Measurements from ENCODE around the gene NUP214. TPM values are rescaled to one million over a fixed set of nuclear protein-coding genes. Genes with fewer than 3 reads are reported as not detected.
A peak's percentile ranks its signal among the peaks of the same experiment; 100 is the strongest.
"Not testable (repeated sequence)": the region's sequence is repeated elsewhere in the genome, so short reads cannot be mapped to it uniquely, and the experiment has no call there.

NUP214 gene
- total RNA-seq, 1 experiment from 2014 or later: 21.5 TPM

DNA sequence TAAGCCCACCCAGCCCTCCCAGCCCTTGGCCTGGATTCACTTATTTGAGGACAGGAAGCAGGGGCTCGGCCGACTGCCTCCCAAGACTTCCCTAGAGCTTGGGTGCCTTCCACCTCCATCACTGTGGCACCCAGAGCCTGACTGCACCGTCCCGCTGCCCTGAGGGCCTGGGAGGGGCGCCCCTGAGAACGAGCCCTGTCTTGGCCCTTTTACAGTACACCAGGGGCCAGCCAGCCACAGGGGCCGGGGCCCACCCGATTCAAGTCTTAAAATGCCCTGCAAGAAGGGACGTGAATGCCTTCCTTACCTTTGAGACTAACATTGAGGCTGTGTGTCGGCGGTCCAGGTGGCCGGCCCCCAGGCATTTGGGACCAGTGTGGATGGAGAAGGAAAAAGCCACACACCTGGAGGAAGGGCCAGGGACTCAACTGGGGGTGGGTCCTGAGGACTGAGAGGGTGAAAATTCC, 134.1 kb downstream of the NUP214 start:
- DNase-seq (ENCODE audit: low read depth): no peak

DNA sequence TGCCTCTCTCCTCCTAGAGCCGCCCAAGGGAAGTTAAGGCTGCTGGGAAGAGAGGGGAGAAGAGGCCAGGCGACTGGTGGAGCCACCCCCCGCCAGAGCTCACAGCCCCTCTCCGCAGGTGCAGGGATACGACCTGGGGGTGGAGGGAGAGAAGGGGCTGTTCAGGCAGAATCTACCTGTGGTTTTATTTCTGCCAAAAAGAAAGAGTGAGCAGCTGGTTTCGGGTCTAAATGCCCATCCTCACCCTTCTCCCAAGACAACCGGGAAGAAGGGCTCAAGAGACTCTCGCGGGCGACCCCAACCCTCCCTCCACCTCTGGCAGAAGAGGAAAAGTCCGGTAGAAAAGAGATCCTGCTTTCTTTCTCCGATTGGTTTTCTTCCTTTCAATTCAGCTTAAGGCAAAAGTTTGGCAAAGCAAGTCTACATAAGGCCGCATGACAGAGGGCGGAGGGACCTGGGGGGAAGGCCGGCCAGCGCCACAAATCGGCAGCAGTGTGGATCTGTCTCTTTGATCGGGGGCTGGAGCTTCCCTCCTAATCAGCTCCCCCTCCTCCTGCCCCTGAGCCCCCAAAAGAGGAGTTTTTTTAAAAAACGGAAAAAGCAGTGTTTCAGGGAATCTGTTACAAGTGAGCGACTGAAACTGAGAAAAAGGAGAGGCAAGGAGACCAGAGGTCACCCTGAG, 134.7 kb downstream of the NUP214 start:
- no peak for DNase-seq (ENCODE audit: low read depth)

DNA sequence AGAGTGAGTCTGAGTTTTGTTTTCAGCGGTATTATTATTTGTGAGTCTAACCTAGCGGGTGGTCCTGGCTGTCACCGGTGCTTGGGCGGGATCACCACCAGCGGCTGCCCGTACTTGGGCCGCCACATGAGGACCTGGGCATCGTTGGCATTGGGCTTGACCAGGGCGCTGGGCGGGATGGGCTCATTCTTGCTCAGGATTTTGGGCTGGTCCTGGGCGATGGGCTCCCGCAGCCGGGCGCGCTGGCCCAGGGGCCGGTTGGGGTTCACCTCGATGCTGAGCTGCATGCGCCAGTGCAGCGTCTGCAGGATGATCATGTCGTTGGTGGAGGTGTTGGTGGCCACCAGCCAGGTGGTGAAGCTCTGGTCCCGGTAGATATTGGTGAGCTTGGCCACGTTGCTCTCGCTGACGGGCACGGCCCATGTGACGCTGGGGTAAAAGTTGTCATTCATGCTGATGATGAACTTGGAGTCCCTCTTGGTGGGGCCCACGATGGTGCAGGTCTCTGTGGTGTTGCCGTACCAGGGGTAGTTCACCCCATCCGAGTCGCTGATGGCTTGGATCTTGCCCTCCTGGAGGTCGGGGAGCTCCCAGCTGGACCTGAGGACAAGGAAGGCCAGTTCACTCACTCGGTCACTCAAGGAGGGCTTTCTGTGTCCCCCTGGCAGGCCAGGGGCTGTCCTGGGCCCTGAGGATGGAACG, 135.5 kb downstream of the NUP214 start:
- DNase-seq (ENCODE audit: low read depth): no peak

DNA sequence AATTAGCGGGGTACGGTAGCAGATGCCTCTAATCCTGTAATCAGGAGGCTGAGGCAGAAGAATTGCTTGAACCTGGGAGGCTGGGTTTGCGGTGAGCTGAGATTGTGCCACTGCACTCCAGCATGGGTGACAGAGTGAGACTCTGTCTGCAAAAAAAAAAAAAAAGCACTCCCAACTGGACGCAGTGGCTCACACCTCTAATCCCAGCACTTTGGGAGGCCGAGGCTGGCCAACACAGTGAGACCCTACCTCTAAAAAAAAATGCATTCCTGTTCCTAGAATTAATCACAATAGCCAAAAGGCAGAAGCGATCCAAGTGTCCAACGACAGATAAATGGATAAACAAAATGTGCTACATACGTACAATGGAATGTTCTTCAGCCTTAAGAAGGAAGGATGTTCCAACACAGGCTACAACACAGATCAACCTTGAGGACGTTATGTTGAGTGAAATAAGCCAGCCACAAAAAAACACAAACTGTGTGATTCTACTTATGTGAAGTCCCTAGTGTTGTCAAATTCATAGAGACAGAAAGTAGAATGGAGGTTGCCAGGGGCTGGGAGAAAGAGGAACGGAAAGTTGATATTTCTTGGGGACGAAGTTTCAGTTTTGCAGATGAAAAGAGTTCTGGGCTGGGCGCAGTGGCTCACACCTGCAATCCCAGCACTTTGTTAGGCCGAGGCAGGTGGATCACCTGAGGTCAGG, 137.1 kb downstream of the NUP214 start:
- DNase-seq (ENCODE audit: low read depth): no peak

DNA sequence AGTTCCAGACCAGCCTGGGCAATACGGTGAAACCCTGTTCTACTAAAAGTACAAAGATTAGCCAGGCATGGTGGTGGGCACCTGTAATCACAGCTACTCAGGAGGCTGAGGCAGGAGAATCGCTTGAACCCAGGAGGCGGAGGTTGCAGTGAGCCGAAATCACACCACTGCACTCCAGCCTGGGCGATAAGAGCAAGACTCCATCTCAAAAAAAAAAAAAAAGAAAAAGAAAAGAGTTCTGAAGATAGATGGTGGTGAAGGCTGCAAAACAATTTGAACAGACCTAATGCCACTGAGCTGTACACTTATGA, 137.6 kb downstream of the NUP214 start:
- DNase-seq (ENCODE audit: low read depth): not testable (repeated sequence)

DNA sequence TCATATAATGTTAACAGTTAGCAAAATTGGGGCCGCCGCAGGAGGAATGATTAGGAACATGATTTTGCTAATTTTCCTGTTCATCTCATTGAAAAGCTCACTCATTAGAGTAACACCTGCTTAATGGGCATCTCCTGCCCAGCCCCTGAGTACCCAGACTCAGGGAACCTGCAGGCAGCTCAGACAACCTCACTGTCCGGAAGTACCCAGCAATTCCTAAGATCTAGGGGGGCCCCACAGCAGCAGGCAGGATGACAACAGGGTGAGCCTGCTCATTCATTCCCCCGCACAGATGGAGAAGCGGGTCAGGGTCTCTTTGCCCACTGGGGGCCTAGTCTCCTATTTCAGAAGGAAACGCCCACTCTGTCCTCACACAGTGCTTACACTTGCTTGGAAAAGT, 138.3 kb downstream of the NUP214 start:
- DNase-seq (ENCODE audit: low read depth): no peak

DNA sequence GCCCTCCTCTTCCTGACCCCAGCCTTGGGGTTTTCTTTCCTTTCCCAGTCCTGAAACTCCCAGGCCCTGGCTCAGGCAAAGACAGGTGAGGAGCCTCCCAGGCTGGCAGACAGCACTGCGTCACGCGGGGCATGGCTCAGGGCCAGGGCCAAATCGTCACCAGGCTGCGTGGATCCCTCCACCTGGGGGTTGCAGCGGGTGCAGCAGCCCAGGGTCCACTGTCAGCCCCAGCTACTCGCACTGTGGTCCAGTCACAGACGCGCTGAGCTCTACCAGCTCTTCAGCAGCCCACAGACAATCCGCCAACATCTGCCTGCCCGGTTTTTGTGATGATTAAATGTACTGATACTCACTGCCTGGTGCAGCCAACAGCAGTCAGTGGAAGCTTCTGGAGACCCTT, 138.8 kb downstream of the NUP214 start:
- no peak for DNase-seq (ENCODE audit: low read depth)

DNA sequence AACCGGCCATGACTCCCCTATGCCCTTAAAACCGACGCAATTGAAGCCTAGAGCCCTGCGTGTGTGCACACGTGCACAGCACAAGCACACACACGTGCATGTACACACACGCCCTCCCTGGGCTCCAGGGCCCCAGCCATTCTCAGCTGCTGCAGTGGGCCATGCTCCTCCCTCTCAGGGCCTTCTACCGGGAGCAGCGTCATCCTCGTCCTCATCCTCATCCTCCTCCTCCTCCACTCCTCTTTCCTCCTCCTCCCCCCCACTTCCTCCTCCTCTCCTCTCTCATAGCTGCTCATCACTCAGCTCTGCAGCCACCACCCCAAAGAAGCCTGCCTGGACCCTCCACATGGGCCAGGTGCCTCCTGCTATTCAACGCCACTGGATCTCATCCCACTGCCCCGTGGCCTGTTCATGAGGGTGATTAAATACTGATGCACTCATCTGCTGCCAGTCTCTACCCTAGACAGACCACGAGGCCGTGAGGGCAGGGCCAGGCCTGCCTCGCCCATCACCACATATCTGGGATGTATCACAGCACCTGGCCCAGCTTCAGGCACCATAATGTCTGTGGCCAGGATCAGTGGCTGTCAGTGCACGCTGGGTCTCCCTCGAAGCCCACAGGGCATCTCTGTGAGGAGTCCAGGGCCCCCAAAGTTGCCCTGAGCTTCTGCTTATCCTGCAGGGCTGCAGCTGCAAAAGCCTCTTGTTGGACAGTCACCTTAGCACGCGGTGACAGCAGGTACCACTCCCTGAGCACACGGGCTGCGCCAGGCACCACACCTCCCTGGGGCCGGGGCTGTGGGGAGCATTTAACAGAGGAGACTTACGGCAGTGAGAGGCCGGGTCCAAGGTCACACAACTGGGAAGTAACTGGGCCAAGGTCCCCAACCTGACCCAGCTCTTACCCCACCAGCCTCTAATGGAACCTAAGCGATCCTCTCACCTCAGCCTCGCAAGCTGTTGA, 141.2 kb downstream of the NUP214 start:
- DNase-seq (ENCODE audit: low read depth): no peak

DNA sequence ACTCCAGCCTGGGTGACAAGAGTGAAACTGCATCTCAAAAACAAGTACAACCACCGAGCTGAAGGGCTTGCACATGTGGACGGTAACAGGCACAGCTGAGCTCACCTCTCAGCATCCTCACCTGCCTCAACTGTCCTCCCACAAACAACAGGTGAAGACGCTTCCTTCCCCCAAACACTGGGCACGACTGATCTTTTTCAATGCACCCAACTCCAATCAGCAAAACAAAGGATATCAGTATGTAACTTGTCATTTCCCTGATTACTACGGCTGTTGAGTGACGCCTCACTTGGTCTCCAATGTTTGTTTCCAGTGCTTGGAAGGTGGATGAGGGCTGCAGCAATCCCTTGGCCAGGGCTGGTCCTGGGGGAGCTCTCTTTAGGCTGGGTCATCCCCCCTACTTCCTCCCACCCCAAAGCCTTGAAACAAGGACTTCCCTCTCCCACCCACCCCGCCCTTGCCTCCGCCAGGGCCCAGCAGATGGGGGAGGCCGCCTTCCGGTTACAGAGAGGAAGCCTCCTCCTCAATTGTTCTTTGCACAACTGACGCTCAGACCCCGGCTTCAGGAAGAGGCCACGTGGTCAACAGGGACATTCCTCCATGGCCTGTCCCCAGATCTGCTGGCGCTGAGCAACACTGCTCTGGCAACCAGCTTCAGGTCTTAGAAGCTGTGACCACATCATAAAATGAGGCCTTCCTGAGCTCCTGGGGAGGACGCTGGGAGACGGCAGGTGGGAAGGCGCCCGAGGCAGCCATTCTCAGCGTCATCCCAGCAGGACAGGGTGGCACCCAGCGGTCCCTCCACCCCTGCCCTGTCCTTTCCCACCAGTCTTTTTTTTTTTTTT, 145.0 kb downstream of the NUP214 start:
- no peak for DNase-seq (ENCODE audit: low read depth)

DNA sequence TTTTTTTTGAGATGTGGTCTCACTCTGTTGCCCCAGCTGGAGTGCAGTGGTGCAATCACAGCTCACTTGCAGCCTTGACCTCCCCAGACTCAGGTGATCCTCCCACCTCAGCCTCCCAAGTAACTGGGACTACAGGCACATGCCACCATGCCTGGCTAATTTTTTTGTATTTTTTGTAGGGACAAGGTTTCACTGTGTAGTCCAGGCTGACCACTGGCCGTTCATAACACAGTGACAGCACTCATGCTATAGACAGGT, 145.6 kb downstream of the NUP214 start:
- not testable (repeated sequence) for DNase-seq (ENCODE audit: low read depth)

DNA sequence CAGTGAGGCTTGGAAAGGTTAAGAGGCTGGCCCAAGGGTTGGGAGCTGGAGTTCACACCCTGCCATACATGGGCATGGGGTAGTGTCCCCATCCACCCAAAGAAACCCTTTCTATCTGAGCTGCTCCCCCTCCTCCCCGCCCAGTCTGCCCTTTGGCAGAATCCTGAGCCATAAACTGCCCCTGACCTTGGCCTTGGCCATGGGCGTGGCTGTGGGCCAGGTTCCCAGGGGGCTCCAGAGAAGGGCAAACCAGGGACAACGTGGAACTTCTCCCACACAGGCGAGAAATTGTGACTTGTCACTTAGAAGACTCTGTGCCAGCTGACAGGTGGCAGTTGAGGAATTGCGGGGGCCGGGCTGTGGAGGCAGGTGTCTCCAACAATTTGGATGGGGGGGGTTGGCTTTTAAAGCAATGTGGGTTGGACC, 146.1 kb downstream of the NUP214 start:
- no peak for DNase-seq (ENCODE audit: low read depth)

DNA sequence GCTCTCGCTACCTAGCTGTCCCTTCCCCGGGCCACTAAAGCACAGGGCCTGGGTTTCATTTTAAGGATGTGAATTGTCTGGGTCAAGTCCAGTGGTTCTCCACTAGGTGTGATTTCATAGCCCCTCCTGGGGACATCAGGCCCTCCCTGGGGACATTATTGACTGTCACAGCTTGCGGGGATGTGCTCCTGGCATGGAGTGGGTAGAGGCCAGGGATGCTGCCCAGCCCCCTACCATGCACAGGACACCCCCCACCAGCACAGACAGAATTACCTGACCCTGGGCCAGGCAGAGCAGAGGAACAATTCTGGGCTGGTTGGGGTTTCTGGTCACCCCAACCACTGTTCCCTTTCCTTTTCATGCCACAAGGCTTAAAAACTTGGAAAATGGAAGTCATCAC, 146.8 kb downstream of the NUP214 start:
- no peak for DNase-seq (ENCODE audit: low read depth)

DNA sequence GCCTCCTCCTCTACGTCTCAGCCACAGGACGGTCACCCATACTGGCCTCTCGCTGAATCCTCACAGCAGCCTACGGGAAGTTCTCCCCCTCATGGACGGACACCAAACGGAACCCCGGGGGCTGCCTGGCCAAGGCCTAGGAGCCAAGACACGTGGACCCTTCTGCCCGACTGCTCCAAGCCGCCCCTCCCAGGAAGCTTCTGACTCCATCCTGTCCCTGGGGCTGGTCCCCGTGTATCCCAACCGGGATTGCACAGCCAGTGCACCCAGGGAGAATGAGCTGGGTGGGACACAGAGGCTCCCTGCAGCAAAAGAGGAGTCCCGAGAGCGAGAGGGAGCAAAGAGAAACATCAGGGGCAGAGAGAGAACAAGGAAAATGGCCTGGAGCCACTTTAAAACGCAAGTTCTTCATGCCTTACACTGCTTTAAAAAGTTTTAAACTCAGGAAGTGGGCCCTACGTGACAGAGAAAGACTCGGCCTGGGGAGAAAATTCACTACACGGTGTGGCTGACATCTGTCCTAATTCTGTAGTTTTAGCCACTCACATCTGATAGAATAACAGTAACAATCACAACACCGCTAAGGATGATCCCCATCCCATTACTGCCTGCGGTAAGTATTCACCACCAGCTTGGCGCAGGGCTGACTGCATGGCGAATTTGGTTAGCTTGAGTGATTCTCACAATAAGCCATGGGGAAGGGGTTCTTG, 147.9 kb downstream of the NUP214 start:
- no peak for DNase-seq (ENCODE audit: low read depth)

DNA sequence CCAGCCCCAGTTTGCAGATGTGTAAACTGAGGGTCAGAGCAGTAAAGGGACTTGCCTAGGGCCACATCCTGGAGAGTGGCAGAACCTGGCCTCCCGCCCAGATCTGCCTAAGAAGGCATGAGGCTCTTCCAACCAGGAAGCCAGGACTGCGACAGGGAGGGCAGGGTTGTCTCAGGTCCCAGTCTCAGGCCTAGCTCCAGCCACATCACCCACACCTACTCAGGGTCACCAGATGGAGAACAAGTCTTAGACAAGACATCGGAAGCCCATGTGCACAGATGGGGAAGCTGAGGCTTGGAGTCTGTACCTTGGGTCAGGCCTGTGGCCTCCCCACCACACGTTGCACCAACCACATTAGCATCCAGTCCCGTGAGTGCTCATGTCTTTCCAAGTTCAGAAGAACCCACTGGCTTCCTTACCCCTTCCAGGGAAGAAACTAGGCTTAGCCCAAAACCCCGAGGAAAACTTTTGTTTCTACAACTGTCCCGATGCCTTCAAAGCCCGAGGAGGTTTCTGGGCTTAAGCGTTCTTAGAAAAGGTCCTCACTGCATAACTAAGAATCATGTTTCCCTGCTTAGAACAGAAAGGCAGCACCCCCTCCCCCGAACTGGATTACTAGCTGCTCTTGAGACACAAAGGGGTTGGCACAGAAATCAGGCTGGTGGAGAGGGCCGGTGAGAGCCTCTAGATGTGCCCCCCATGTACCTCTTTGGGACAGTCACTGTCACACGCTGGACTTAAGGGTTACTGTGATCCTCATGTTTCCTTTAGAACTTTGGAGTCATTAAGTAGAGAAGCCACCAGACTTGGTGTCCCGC, 148.7 kb downstream of the NUP214 start:
- DNase-seq (ENCODE audit: low read depth): peak; percentile 12

DNA sequence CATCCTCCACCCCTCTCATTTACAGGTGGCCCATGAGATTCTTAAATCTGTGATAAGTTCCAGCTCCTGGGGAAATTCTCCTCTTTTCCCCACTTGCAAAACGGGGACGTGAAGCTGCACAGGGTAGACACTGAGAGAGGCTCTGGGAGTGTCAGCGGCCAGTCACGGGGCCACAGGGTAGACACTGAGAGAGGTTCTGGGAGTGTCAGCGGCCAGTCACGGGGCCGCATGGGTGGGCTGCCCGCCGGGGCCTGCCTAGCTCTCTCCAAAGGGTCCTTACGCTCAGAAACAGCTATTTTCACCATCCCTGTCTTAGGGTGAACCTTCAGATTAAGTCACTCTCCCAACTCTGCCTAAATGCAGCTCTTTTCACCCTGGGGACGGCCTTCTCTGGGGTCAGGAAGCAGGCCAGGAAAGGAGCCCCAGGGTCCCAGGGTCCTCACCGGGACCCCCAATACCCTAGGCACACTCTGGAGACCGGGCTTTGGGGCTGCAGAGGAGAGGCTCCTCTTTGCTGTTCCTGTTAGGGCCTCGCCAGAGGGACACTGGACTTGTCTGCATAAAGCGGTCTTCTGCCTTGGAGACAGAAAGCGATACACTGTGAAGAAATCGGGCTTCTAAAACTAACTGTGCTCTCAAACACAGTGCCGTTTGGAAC, 149.4 kb downstream of the NUP214 start:
- DNase-seq (ENCODE audit: low read depth): no peak

DNA sequence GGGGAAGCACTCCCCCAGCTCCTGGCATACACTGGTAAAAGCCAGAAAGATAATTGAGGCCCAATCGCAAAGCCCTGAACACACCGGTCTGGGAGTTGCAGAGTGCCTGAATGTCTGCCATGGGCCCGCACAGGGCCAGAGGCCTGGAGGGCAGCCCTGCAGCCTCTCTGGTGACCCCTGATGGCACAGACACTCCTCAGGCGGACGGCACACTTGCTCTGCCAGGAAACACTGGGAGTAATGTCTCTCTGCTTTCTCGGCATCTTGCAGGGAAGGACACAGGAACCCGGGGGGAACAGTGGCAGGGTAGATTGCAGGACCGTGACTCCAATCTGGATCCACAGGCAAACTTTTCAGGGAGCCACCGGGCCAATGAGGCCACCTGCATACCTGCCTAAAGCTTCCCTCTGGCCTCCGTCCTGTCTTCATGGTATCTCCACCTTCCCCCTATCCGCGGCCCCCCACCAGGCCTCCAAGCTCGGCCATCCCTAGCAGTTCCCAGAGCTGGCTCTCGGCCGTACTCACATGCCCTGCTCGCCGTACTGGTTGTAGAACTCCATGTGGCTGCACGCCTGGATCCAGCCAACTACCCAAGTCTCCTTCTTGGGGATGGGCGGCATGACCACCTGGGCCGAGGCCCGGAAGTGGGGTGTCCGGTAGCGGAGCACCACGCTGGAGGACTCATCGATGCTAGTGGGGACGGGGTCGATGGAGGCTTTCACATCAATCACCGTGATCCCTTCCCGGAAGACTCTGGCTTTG, 150.1 kb downstream of the NUP214 start:
- DNase-seq (ENCODE audit: low read depth): no peak

DNA sequence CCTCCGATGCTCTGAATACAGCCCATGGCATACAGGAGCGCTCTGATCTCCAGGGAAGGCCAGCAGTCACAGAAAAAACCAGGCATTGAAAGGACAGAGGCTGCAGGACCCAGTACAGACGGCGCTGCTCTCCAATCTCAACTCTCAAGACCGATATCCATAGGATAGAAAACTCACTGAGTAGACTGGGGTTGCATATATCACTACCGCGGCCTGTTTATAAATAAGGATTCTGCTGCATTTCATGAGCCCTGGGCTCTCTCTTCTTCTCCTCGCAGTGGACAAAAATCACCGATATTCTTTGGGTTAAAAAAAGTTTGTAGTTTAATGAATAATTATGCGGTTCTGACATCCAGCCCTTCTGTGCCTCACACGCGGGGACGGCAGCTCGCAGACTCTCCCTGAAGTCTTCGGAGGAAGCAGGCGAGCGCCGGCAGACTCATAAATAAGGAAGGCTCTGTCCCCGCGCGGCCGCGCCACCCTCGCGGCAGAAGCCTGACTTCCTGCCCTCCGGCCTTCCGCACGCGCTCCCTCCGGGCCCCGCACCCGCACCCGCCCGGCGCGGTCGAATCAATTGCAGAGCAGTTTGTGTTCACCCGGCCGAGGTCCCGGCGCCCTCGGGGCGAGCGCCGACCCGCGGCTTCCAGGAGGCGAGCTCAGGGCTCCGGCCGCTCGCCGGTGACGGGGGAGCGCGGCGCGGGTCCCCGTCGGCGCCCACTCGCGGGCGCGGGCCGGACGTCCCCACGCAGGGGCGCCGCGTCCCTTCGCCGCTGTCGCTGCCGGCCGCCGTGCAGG, 150.9 kb downstream of the NUP214 start, which contains the start of gene FAM78A:
Gene FAM78A, minus strand, starts transcription at position 417 of the 795 bp plus-strand sequence. Its CDS starts 331 bp downstream, at position 86.
- DNase-seq (ENCODE audit: low read depth): no peak
